Measurements from ENCODE around the gene NHS. TPM values are rescaled to one million over a fixed set of nuclear protein-coding genes. Genes with fewer than 3 reads are reported as not detected.

NHS gene
- total RNA-seq, 4 donors from 2014 or later, result 6.9 to 16.9 (median 9.9) TPM

DNA sequence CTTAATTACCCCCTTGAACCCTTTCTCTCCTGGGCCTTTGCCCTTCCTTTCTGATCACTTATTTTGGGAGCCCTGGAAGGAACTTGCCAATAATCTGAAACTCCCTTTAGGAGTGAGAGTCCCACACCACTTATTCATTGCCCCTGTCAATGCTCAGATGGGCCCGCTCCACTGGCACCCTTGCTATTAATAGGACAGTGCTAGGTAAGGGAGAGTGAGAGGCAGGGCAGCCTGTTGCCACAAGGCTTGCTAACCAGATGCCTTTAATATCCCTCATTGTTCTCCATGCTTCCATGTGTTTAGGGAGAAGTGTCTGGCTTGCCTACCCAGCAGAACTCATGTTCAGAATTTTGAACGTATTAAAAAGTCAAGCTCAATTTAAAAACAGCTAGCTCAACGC is 1.7 kb upstream of the NHS start:
- no peak for DNase-seq
- Histone ChIP-seq H3K4me3 (replicated peaks in 1 of 3) (no peak overlapping the region), H3K4me1 (peaks cover 0 to 3% of the 10 kb centered on the region in 2 donors), H3K9me3 (no peaks in the 10 kb centered on the region), H3K36me3 (no peaks in the 10 kb centered on the region), H3K27me3 (no peaks in the 10 kb centered on the region), H3K27ac (no peak overlapping the region)
- intact Hi-C loops (cut with DNase I), result no loop called here
- TF ChIP-seq, protein P1, sequence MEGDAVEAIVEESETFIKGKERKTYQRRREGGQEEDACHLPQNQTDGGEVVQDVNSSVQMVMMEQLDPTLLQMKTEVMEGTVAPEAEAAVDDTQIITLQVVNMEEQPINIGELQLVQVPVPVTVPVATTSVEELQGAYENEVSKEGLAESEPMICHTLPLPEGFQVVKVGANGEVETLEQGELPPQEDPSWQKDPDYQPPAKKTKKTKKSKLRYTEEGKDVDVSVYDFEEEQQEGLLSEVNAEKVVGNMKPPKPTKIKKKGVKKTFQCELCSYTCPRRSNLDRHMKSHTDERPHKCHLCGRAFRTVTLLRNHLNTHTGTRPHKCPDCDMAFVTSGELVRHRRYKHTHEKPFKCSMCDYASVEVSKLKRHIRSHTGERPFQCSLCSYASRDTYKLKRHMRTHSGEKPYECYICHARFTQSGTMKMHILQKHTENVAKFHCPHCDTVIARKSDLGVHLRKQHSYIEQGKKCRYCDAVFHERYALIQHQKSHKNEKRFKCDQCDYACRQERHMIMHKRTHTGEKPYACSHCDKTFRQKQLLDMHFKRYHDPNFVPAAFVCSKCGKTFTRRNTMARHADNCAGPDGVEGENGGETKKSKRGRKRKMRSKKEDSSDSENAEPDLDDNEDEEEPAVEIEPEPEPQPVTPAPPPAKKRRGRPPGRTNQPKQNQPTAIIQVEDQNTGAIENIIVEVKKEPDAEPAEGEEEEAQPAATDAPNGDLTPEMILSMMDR (IDR thresholded peaks at IDR 0.05), result no peak
- no peak for TF ChIP-seq POLR2A (IDR thresholded peaks at IDR 0.05)
- 80 to 89% methylated on average over 3 of the region's 3 CpGs for WGBS, 2 donors

DNA sequence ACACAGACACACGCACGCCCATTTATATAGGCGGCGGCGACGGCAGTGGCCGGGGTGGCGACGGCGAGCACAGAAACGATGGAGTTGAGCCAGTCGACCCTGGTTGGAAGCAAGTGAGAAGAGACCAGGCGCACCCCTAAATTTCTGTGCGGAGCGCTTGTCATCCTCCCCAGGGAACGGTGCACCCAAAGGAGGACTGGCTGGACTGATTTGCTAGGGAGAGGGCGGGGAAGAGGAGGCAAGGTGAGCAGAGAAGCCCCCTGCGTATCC is 302 bp downstream of the NHS start:
- Histone ChIP-seq H3K36me3 (no peaks in the 10 kb centered on the region), H3K27ac (peak overlapping the region in 2 of 3 donors; percentile 17 to 36), H3K4me3 (replicated peaks in 1 of 3) (peak overlapping the region in 2 of 3 donors; percentile 39 to 44), H3K9me3 (no peaks in the 10 kb centered on the region), H3K4me1 (peaks cover 0 to 3% of the 10 kb centered on the region in 2 donors), H3K27me3 (no peaks in the 10 kb centered on the region)
- TF ChIP-seq, protein P1 (IDR thresholded peaks at IDR 0.05), result no peak
- no peak for TF ChIP-seq POLR2A (IDR thresholded peaks at IDR 0.05)
- DNase-seq, result peak; percentile 1 to 7
- no CpG with 5 or more reads among the region's 18 CpGs for WGBS, 2 donors
- intact Hi-C loops (cut with DNase I), result loop anchor here (5.0 kb wide), 1 partner anchor 147 kb away; no protein-coding TSS in a partner anchor

DNA sequence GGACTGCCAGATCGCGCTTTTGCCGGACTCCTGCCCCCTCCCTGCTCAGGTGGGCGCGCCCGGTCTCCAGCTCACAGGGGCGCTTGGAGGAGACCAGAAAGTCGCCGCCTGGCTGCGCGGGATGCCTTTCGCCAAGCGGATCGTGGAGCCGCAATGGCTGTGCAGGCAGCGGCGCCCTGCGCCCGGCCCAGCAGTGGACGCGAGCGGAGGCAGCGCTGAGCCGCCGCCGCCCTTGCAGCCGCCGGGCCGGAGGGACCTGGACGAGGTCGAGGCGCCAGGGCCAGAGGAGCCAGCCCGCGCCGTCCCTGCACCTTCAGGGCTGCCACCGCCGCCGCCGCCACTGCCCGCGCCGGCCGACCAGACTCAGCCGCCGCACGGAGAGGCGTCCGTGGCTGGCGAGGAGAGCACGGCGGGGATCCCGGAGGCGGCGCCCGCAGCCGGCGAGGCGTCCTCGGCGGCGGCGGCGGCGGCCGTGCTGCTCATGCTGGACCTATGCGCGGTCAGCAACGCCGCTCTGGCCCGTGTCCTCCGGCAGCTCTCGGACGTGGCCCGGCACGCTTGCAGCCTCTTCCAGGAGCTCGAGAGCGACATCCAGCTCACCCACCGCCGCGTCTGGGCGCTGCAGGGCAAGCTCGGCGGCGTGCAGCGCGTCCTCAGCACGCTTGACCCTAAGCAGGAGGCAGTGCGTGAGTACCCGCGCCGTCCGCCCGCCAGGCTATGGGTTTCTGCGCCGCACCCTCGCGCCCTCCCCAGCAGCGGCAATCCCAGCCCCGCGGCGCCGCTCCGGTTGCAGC is 834 bp downstream of the NHS start:
- Histone ChIP-seq H3K4me1 (peaks cover 0 to 3% of the 10 kb centered on the region in 2 donors), H3K27me3 (no peaks in the 10 kb centered on the region), H3K4me3 (replicated peaks in 1 of 3) (peak overlapping the region; percentile 39 to 44 (median 39)), H3K9me3 (no peaks in the 10 kb centered on the region), H3K27ac (peak overlapping the region in 2 of 3 donors; percentile 17 to 36), H3K36me3 (no peaks in the 10 kb centered on the region)
- peak; percentile 19 to 29 for DNase-seq
- WGBS, 2 donors, result no CpG with 5 or more reads among the region's 103 CpGs
- TF ChIP-seq, protein P1 (IDR thresholded peaks at IDR 0.05), result no peak
- TF ChIP-seq POLR2A (IDR thresholded peaks at IDR 0.05), result no peak
- intact Hi-C loops (cut with DNase I), result loop anchor here (5.0 kb wide), 1 partner anchor 146 kb away; no protein-coding TSS in a partner anchor

DNA sequence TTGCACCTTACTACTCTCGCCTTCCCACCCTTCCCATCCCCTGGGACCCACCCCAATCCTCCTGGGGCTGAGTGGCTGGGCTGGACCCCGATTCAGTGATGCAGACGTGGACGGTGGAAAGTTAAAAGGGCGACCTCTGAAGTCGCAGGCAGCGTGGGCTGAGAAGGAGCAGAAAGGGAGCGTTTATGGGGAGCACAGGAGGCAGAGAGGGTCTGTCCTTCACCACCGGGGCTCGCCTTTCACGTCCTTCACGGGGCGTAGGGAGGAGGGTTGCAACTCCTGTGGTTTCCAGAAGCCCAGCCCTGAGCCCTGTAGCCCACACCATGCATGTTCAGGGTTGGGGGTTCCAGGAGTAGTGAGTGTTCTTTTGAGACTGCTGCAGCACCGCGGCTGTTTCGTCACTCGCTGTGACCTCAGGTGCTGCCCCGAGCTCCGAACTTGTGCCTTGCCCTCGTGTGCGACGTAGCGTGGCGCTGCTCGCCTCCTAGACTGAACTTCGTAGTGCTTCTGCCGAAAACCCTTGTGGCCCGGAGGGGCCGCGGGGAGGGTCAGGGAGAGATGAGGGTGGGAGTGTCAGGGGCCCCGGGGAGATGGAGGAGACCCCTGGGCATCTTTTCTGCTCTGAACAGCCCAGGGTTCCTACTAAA is 1.6 kb downstream of the NHS start:
- intact Hi-C loops (cut with DNase I), result loop anchor here (5.0 kb wide), 1 partner anchor 146 kb away; no protein-coding TSS in a partner anchor
- TF ChIP-seq POLR2A (IDR thresholded peaks at IDR 0.05), result no peak
- TF ChIP-seq, protein P1 (IDR thresholded peaks at IDR 0.05), result no peak
- Histone ChIP-seq H3K4me3 (replicated peaks in 1 of 3) (peak overlapping the region; percentile 39 to 44 (median 39)), H3K27ac (no peak overlapping the region), H3K36me3 (no peaks in the 10 kb centered on the region), H3K4me1 (peaks cover 0 to 3% of the 10 kb centered on the region in 2 donors), H3K9me3 (no peaks in the 10 kb centered on the region), H3K27me3 (no peaks in the 10 kb centered on the region)
- 0 to 3% methylated on average over 5 to 7 of the region's 31 CpGs for WGBS, 2 donors
- peak; percentile 14 for DNase-seq

Data from thyroid gland (tissue), 4 donors.